Testis (tissue), 2 donors: Measurements from ENCODE around the gene SFMBT2.

Experiments used
- POLR2A ChIP-seq: fragments of 450-650 bp; IDR thresholded peaks from one replicate; pipeline ENCODE4 v1.6.1; 2017; ENCODE audit warnings: antibody characterized with exemption, mild to moderate bottlenecking, moderate library complexity
- TF ChIP-seq, protein P1 (sequence below), 3 experiments: fragments of 450-650 bp in 2 of 3; fragments of 200-600 bp in 1 of 3; sonication (generic) in 1 of 3; IDR thresholded peaks; one replicate each; pipeline ENCODE4 v1.5.1; 2016 to 2019; ENCODE audit warnings: antibody characterized with exemption in 3 of 3, mild to moderate bottlenecking in 2 of 3, moderate library complexity in 1 of 3

DNA sequence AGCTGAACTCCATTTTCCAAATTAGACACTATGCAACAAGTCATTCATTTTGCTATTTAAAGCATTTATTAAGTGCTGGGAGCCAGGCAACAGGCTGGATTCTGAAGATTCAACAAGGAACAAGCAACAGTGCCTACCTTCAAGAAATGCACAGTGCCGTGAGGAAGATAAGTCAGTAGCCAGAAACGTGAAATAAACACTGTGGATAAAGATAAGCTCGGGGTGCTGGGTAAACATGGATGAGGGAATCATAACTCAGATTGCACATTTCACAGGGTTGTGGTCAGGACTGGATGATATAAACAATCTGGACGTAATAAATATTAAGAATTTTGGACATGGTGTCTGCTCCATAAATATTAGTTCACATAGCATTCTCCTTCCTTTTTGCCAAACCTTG is 259.3 kb downstream of the SFMBT2 start:
- TF ChIP-seq, protein P1, sequence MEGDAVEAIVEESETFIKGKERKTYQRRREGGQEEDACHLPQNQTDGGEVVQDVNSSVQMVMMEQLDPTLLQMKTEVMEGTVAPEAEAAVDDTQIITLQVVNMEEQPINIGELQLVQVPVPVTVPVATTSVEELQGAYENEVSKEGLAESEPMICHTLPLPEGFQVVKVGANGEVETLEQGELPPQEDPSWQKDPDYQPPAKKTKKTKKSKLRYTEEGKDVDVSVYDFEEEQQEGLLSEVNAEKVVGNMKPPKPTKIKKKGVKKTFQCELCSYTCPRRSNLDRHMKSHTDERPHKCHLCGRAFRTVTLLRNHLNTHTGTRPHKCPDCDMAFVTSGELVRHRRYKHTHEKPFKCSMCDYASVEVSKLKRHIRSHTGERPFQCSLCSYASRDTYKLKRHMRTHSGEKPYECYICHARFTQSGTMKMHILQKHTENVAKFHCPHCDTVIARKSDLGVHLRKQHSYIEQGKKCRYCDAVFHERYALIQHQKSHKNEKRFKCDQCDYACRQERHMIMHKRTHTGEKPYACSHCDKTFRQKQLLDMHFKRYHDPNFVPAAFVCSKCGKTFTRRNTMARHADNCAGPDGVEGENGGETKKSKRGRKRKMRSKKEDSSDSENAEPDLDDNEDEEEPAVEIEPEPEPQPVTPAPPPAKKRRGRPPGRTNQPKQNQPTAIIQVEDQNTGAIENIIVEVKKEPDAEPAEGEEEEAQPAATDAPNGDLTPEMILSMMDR (IDR thresholded peaks at IDR 0.05), result no peak
- TF ChIP-seq POLR2A, result no peak
